ENCODE measurements around the gene RUNX2.

RUNX2 gene

DNA sequence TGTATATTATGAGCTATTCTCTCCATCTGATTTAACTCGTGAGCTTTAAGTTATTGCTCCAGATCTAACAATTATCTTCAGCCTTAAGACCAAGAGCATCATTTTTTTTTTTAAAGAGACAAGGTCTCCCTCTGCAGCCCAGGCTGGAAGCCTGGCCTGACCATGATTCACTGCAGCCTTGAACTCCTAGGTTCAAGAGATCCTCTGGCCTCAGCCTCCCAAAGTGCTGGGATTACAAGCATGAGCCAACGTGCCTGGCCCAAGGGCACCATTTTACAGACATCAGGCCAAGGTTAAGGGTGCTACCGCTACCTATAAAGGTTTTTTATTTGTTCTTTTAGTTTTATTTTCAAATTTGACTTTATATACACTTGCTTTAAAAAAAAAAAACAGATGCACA is 47.3 kb downstream of the RUNX2 start:
- H3K9me3 ChIP-seq (ENCODE audit: insufficient read depth, low read depth, low read length) = no peaks in the 10 kb centered on the region
- H3K4me2 ChIP-seq (ENCODE audit: low read length) = no peak overlapping the region
- no peaks in the 10 kb centered on the region for H3K36me3 ChIP-seq (ENCODE audit: control insufficient read depth in 1 of 2, insufficient read depth in 2 of 2, low read length in 2 of 2)
- H3K79me2 ChIP-seq (ENCODE audit: control insufficient read depth, insufficient read depth, low read length, poor library complexity) = peaks cover 6% of the 10 kb centered on the region
- no CpG with 5 or more reads among the region's 3 CpGs for WGBS (ENCODE audit: extremely low coverage, insufficient coverage, insufficient read length)
- H3K79me1 ChIP-seq (ENCODE audit: low read length) = peaks cover 12% of the 10 kb centered on the region
- no peak for DNase-seq
- peak overlapping the region; percentile 84 for H3K18ac ChIP-seq (ENCODE audit: low read length)
- H3K4me1 ChIP-seq (ENCODE audit: control insufficient read depth in 1 of 2, insufficient read depth in 2 of 2, low read length in 2 of 2) = no peaks in the 10 kb centered on the region
- H3K4me3 ChIP-seq (ENCODE audit: low read depth, low read length) = no peak overlapping the region
- no peak overlapping the region for H2AK5ac ChIP-seq (ENCODE audit: low read length)
- no peak overlapping the region for H3K14ac ChIP-seq (ENCODE audit: low read length)
- no peak overlapping the region for H3K23ac ChIP-seq (ENCODE audit: low read length)
- H2BK5ac ChIP-seq (ENCODE audit: low read depth, low read length, poor library complexity) = no peak overlapping the region
- no peak overlapping the region for H2AFZ ChIP-seq (ENCODE audit: insufficient read depth, low read length, poor library complexity)
- H3K27ac ChIP-seq (ENCODE audit: low read depth, low read length) = no peak overlapping the region
- H3K9ac ChIP-seq (ENCODE audit: low read length) = no peak overlapping the region
- no peak overlapping the region for H4K12ac ChIP-seq (ENCODE audit: low read depth, low read length)
- H2BK12ac ChIP-seq (ENCODE audit: low read length) = no peak overlapping the region
- no peaks in the 10 kb centered on the region for H3K27me3 ChIP-seq (ENCODE audit: insufficient read depth, low read length)
- no peak overlapping the region for H4K8ac ChIP-seq (ENCODE audit: low read depth, low read length)
- H3K4ac ChIP-seq (ENCODE audit: low read depth, low read length) = no peak overlapping the region
- no peak overlapping the region for H4K91ac ChIP-seq (ENCODE audit: low read depth, low read length)
- no peak overlapping the region for H2BK120ac ChIP-seq (ENCODE audit: insufficient read depth, low read length, poor library complexity)

DNA sequence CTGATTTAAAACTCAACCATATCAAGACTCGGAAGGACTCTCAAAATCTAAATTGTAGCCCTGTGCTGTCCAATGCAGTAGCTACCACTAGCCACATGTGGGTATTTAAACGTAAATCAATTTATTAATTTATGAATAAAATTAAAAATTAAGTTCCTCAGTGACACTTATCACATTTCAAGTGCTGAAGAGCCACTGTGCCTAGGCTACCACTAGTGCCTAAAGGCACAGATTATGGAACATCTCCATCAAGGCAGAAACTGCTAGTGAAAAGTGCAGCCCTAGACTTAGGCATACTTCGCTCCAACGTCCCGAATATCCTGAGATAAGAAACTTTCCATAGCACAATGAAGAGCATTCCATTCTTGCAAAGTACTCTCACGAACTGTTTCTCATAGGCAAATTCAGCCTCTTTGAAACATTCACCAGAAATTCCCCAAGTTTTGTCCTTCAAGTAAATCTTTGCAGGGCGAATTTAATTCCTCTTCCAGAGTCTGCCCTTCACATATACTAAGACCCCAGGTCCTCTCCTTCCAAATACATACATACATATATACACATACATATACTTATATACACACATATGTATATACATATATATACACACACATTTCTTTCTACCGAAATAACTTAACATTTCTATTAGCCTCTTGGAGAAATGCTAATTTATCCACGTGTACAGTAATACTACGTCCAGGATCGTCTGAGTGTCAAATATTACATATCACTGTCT is 48.3 kb downstream of the RUNX2 start:
- H3K4me3 ChIP-seq (ENCODE audit: low read depth, low read length) = no peak overlapping the region
- no CpG with 5 or more reads among the region's 11 CpGs for WGBS (ENCODE audit: extremely low coverage, insufficient coverage, insufficient read length)
- H3K27ac ChIP-seq (ENCODE audit: low read depth, low read length) = no peak overlapping the region
- peaks cover 12% of the 10 kb centered on the region for H3K79me1 ChIP-seq (ENCODE audit: low read length)
- no peaks in the 10 kb centered on the region for H3K27me3 ChIP-seq (ENCODE audit: insufficient read depth, low read length)
- DNase-seq = peak in 1 of 2 donors; percentile 25
- H2BK5ac ChIP-seq (ENCODE audit: low read depth, low read length, poor library complexity) = no peak overlapping the region
- no peak overlapping the region for H4K12ac ChIP-seq (ENCODE audit: low read depth, low read length)
- H2AK5ac ChIP-seq (ENCODE audit: low read length) = no peak overlapping the region
- no peak overlapping the region for H2BK12ac ChIP-seq (ENCODE audit: low read length)
- H4K8ac ChIP-seq (ENCODE audit: low read depth, low read length) = no peak overlapping the region
- no peak overlapping the region for H4K91ac ChIP-seq (ENCODE audit: low read depth, low read length)
- H3K4ac ChIP-seq (ENCODE audit: low read depth, low read length) = no peak overlapping the region
- peak overlapping the region; percentile 95 for H3K4me2 ChIP-seq (ENCODE audit: low read length)
- H3K9ac ChIP-seq (ENCODE audit: low read length) = no peak overlapping the region
- H3K9me3 ChIP-seq (ENCODE audit: insufficient read depth, low read depth, low read length) = no peaks in the 10 kb centered on the region
- no peak overlapping the region for H3K18ac ChIP-seq (ENCODE audit: low read length)
- H3K36me3 ChIP-seq (ENCODE audit: control insufficient read depth in 1 of 2, insufficient read depth in 2 of 2, low read length in 2 of 2) = no peaks in the 10 kb centered on the region
- H3K4me1 ChIP-seq (ENCODE audit: control insufficient read depth in 1 of 2, insufficient read depth in 2 of 2, low read length in 2 of 2) = no peaks in the 10 kb centered on the region
- no peak overlapping the region for H2BK120ac ChIP-seq (ENCODE audit: insufficient read depth, low read length, poor library complexity)
- H2AFZ ChIP-seq (ENCODE audit: insufficient read depth, low read length, poor library complexity) = no peak overlapping the region
- no peak overlapping the region for H3K14ac ChIP-seq (ENCODE audit: low read length)
- no peak overlapping the region for H3K23ac ChIP-seq (ENCODE audit: low read length)
- H3K79me2 ChIP-seq (ENCODE audit: control insufficient read depth, insufficient read depth, low read length, poor library complexity) = peaks cover 6% of the 10 kb centered on the region

DNA sequence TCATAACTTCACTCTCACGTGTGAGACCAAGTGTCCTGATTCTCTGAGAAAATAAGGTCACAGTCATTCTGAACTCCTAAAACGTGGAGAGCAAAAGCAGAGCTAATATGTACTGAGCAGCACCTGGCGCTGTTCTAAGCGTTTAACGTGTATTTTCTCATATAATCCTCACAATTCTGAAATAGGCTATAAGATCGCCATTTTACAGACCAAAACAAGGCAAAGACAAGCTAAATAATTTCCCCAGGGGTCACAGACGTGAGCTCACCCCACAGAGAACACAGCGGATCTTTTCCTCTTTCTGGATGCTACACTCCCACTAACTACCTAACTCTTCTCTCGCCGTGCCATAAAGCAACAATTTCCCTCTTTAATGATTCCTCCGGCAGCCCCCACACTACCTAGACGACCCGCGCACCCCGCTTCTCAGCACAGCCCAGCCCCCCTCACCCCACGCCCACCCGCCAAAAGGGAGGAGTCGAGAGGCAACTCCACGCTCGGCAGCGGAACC is 49.0 kb downstream of the RUNX2 start:
- H3K9me3 ChIP-seq (ENCODE audit: insufficient read depth, low read depth, low read length) = no peaks in the 10 kb centered on the region
- H4K12ac ChIP-seq (ENCODE audit: low read depth, low read length) = peak overlapping the region; percentile 91
- peak overlapping the region; percentile 57 for H3K4ac ChIP-seq (ENCODE audit: low read depth, low read length)
- peaks cover 12% of the 10 kb centered on the region for H3K79me1 ChIP-seq (ENCODE audit: low read length)
- no peaks in the 10 kb centered on the region for H3K4me1 ChIP-seq (ENCODE audit: control insufficient read depth in 1 of 2, insufficient read depth in 2 of 2, low read length in 2 of 2)
- H3K18ac ChIP-seq (ENCODE audit: low read length) = peak overlapping the region; percentile 85
- peaks cover 6% of the 10 kb centered on the region for H3K79me2 ChIP-seq (ENCODE audit: control insufficient read depth, insufficient read depth, low read length, poor library complexity)
- no peak overlapping the region for H2BK12ac ChIP-seq (ENCODE audit: low read length)
- peak overlapping the region; percentile 74 for H2BK120ac ChIP-seq (ENCODE audit: insufficient read depth, low read length, poor library complexity)
- H2AK5ac ChIP-seq (ENCODE audit: low read length) = no peak overlapping the region
- peak overlapping the region; percentile 79 for H2AFZ ChIP-seq (ENCODE audit: insufficient read depth, low read length, poor library complexity)
- H3K27me3 ChIP-seq (ENCODE audit: insufficient read depth, low read length) = no peaks in the 10 kb centered on the region
- WGBS (ENCODE audit: extremely low coverage, insufficient coverage, insufficient read length) = no CpG with 5 or more reads among the region's 21 CpGs
- peak overlapping the region; percentile 79 for H3K27ac ChIP-seq (ENCODE audit: low read depth, low read length)
- no peaks in the 10 kb centered on the region for H3K36me3 ChIP-seq (ENCODE audit: control insufficient read depth in 1 of 2, insufficient read depth in 2 of 2, low read length in 2 of 2)
- peak overlapping the region; percentile 85 for H3K9ac ChIP-seq (ENCODE audit: low read length)
- peak overlapping the region; percentile 95 for H4K8ac ChIP-seq (ENCODE audit: low read depth, low read length)
- peak overlapping the region; percentile 78 for H2BK5ac ChIP-seq (ENCODE audit: low read depth, low read length, poor library complexity)
- H3K23ac ChIP-seq (ENCODE audit: low read length) = no peak overlapping the region
- peak overlapping the region; percentile 86 for H3K14ac ChIP-seq (ENCODE audit: low read length)
- H3K4me2 ChIP-seq (ENCODE audit: low read length) = peak overlapping the region; percentile 95
- H3K4me3 ChIP-seq (ENCODE audit: low read depth, low read length) = peak overlapping the region; percentile 81
- peak in 1 of 2 donors; percentile 27 for DNase-seq
- peak overlapping the region; percentile 89 for H4K91ac ChIP-seq (ENCODE audit: low read depth, low read length)

DNA sequence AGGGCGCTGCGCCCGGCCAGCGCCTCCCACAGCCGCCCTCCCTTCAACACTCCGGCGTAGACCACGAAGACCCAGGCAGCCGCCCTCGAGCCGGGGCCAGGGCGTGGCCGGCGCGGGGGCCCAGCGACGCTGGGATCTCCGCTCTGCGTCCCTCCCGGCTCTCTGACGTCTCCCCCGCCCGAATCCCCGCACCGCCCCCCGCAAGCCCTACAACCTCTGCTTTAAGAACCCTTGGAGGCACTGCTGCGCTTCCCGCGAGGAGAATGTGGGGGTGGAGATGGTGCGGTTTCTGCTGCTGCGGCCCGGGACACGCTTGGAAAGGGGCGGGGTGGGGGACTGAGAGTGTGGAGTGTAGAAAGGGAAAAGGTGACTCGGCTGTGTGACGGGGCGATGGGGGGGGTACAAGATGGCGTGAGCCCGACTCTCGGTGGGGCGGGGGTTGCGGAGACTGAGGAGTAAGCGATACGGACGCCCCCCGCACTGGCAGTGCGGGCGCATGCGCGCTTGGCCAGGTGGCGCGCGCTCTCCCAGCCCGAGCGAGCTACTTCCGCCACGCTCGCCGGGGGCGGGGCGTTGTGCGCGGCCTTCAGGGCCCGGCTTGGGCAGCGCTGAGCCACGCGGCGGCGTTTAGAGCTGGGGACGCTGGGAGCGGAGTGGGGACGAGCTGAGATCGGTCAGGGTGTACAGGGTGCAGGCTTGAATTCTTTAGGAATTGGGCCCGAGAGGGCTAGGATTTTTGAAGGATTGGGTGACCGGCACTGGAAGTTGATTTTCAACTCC is 49.6 kb downstream of the RUNX2 start, which contains the start of gene SUPT3H:
SUPT3H (minus strand) TSS at position 381 of the 780 bp plus-strand sequence.
- Histone ChIP-seq H4K8ac (ENCODE audit: low read depth, low read length) (peak within 1 kb of the TSS; percentile 96), H3K23ac (ENCODE audit: low read length) (no peak within 1 kb of the TSS), H3K4me3 (ENCODE audit: low read depth, low read length) (peak within 1 kb of the TSS; percentile 81), H2BK5ac (ENCODE audit: low read depth, low read length, poor library complexity) (peak within 1 kb of the TSS; percentile 89), H2AK5ac (ENCODE audit: low read length) (no peak within 1 kb of the TSS), H3K36me3 (ENCODE audit: control insufficient read depth in 1 of 2, insufficient read depth in 2 of 2, low read length in 2 of 2) (no peaks in the 10 kb centered on the region), H4K91ac (ENCODE audit: low read depth, low read length) (peak within 1 kb of the TSS; percentile 89), H2BK120ac (ENCODE audit: insufficient read depth, low read length, poor library complexity) (peak within 1 kb of the TSS; percentile 94), H3K18ac (ENCODE audit: low read length) (peak within 1 kb of the TSS; percentile 87), H3K79me2 (ENCODE audit: control insufficient read depth, insufficient read depth, low read length, poor library complexity) (peaks cover 6% of the 10 kb centered on the region), H3K4me2 (ENCODE audit: low read length) (peak within 1 kb of the TSS; percentile 95), H2AFZ (ENCODE audit: insufficient read depth, low read length, poor library complexity) (peak within 1 kb of the TSS; percentile 79), H3K27ac (ENCODE audit: low read depth, low read length) (peak within 1 kb of the TSS; percentile 79), H3K14ac (ENCODE audit: low read length) (peak within 1 kb of the TSS; percentile 86), H4K12ac (ENCODE audit: low read depth, low read length) (peak within 1 kb of the TSS; percentile 95), H3K4me1 (ENCODE audit: control insufficient read depth in 1 of 2, insufficient read depth in 2 of 2, low read length in 2 of 2) (no peaks in the 10 kb centered on the region), H2BK12ac (ENCODE audit: low read length) (no peak within 1 kb of the TSS), H3K27me3 (ENCODE audit: insufficient read depth, low read length) (no peaks in the 10 kb centered on the region), H3K9ac (ENCODE audit: low read length) (peak within 1 kb of the TSS; percentile 85), H3K9me3 (ENCODE audit: insufficient read depth, low read depth, low read length) (no peaks in the 10 kb centered on the region), H3K79me1 (ENCODE audit: low read length) (peaks cover 12% of the 10 kb centered on the region), H3K4ac (ENCODE audit: low read depth, low read length) (peak within 1 kb of the TSS; percentile 92)
- DNase-seq = peak; percentile 94 to 97
- no CpG with 5 or more reads among the region's 75 CpGs for WGBS (ENCODE audit: extremely low coverage, insufficient coverage, insufficient read length)

All from trophoblast cell (in vitro differentiated cells and primary cell).